ENCODE measurements around the gene STK11IP.

DNA sequence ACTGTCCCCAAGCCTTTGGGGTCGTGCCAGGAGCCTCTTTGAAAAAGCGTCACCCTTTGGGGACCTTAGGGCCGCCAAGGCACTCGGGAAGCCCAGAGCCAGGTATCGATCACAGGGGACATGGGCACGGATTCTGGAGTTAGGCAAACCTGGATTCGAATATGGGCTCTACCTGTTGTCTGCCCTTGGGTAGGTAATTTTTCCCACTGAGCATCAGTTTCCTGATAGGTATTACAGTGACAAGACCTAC lies 44.6 kb upstream of the STK11IP start:
- TF ChIP-seq, protein P1, sequence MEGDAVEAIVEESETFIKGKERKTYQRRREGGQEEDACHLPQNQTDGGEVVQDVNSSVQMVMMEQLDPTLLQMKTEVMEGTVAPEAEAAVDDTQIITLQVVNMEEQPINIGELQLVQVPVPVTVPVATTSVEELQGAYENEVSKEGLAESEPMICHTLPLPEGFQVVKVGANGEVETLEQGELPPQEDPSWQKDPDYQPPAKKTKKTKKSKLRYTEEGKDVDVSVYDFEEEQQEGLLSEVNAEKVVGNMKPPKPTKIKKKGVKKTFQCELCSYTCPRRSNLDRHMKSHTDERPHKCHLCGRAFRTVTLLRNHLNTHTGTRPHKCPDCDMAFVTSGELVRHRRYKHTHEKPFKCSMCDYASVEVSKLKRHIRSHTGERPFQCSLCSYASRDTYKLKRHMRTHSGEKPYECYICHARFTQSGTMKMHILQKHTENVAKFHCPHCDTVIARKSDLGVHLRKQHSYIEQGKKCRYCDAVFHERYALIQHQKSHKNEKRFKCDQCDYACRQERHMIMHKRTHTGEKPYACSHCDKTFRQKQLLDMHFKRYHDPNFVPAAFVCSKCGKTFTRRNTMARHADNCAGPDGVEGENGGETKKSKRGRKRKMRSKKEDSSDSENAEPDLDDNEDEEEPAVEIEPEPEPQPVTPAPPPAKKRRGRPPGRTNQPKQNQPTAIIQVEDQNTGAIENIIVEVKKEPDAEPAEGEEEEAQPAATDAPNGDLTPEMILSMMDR (CRISPR knock-in tag; IDR thresholded peaks at IDR 0.05), result no peak
- TF ChIP-seq NFE2L1 (CRISPR knock-in tag; IDR thresholded peaks at IDR 0.05; ENCODE audit: borderline replicate concordance), result no peak
- TF ChIP-seq EHMT2 (IDR thresholded peaks at IDR 0.05; ENCODE audit: borderline replicate concordance, low read depth, low read length), result no peak
- TF ChIP-seq HNRNPK (IDR thresholded peaks at IDR 0.05; ENCODE audit: low read depth, low read length, poor library complexity, severe bottlenecking), result no peak
- TF ChIP-seq TBL1XR1 (IDR thresholded peaks at IDR 0.05; ENCODE audit: borderline replicate concordance, low read length, partially characterized antibody), result no peak
- TF ChIP-seq TP53 (CRISPR knock-in tag; conservative IDR thresholded peaks at IDR 0.05), result no peak; the same call in 1 of the 2 replicates
- TF ChIP-seq ARID2 (CRISPR knock-in tag; IDR thresholded peaks at IDR 0.05; ENCODE audit: borderline replicate concordance), result no peak
- no peak for TF ChIP-seq ZBTB3 (CRISPR knock-in tag; IDR thresholded peaks at IDR 0.05; ENCODE audit: borderline replicate concordance, low read depth)
- no peak for TF ChIP-seq ZNF138 (CRISPR knock-in tag; IDR thresholded peaks at IDR 0.05; ENCODE audit: low read depth)
- TF ChIP-seq NR2F2 (IDR thresholded peaks at IDR 0.05; ENCODE audit: borderline replicate concordance, low read depth), result no peak

All from HepG2 (cell line).